GM12878 (cell line): Measurements from ENCODE around the gene BORCS8.

Source experiments
- CBFB ChIP-seq: IDR thresholded peaks from 2 replicates; pipeline ENCODE4 v1.6.1; 2016; ENCODE audit warnings: antibody characterized with exemption, low read depth
- CREM ChIP-seq: IDR thresholded peaks from 2 replicates; pipeline ENCODE4 v1.6.1; 2014; ENCODE audit warnings: antibody characterized with exemption, low read depth
- MYC ChIP-seq: IDR thresholded peaks from 2 replicates; pipeline ENCODE4 v1.6.1; 2011; ENCODE audit warnings: mild to moderate bottlenecking, low read length, moderate library complexity, inconsistent platforms; ENCODE audit not compliant: insufficient read depth, insufficient replicate concordance, insufficient read length, severe bottlenecking
- RBBP5 ChIP-seq: fragments of 200-600 bp; sonication (generic); conservative IDR thresholded peaks from 2 replicates; pipeline ENCODE4 v1.6.1; 2016
- SPI1 ChIP-seq: IDR thresholded peaks from 2 replicates; pipeline ENCODE4 v1.6.1; 2011; ENCODE audit warnings: low read depth, mild to moderate bottlenecking, low read length, moderate library complexity, borderline replicate concordance; ENCODE audit not compliant: insufficient read depth
- YY1 ChIP-seq: IDR thresholded peaks from 2 replicates; pipeline ENCODE4 v1.6.1; 2011; ENCODE audit warnings: low read depth, mild to moderate bottlenecking, low read length
- TF ChIP-seq, protein P1 (sequence below): IDR thresholded peaks from 2 replicates; pipeline ENCODE4 v1.6.1; 2012; ENCODE audit warnings: low read length, inconsistent platforms
- TF ChIP-seq, protein P2 (sequence below), 3 experiments: IDR thresholded peaks in 2 of 3; conservative IDR thresholded peaks in 1 of 3; 2 replicates each; pipeline ENCODE4 v1.5.1; 2011; ENCODE audit warnings: low read depth in 3 of 3, low read length in 3 of 3, mild to moderate bottlenecking in 3 of 3, control low read depth in 2 of 3, moderate library complexity in 2 of 3, inconsistent platforms in 1 of 3, mixed read lengths in 1 of 3; ENCODE audit not compliant: control insufficient read depth in 2 of 3, insufficient read depth in 1 of 3; ENCODE audit errors: extremely low read depth in 1 of 3
- TF ChIP-seq, protein P3 (sequence below): IDR thresholded peaks from 2 replicates; pipeline ENCODE4 v1.6.1; 2012; ENCODE audit warnings: low read depth, low read length, improper control_type of control experiment

DNA sequence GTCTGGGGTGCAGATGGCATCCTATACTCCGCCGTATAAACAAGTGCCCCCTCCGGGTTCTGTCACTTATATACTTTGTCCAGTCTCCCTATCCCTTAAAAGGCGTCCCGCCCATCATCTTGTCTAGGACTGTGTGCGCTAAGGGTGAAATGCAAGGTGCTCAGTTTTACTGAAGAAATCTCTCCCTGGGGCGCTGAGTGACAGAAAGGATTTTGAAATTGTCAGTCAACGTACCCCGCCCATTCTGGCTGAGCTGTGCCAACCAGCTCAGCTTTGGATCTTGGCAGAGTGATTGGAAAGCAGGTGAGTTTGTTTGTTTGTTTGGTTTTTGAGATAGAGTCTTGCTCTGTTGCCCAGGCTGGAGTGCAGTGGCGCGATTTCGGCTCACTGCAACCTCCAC lies 49.6 kb downstream of the BORCS8 start:
- TF ChIP-seq, protein P1, sequence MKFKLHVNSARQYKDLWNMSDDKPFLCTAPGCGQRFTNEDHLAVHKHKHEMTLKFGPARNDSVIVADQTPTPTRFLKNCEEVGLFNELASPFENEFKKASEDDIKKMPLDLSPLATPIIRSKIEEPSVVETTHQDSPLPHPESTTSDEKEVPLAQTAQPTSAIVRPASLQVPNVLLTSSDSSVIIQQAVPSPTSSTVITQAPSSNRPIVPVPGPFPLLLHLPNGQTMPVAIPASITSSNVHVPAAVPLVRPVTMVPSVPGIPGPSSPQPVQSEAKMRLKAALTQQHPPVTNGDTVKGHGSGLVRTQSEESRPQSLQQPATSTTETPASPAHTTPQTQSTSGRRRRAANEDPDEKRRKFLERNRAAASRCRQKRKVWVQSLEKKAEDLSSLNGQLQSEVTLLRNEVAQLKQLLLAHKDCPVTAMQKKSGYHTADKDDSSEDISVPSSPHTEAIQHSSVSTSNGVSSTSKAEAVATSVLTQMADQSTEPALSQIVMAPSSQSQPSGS: no peak
- TF ChIP-seq YY1 (no peak), MYC (no peak), CBFB (no peak), RBBP5 (no peak), SPI1 (no peak), CREM (no peak)
- TF ChIP-seq, protein P2, sequence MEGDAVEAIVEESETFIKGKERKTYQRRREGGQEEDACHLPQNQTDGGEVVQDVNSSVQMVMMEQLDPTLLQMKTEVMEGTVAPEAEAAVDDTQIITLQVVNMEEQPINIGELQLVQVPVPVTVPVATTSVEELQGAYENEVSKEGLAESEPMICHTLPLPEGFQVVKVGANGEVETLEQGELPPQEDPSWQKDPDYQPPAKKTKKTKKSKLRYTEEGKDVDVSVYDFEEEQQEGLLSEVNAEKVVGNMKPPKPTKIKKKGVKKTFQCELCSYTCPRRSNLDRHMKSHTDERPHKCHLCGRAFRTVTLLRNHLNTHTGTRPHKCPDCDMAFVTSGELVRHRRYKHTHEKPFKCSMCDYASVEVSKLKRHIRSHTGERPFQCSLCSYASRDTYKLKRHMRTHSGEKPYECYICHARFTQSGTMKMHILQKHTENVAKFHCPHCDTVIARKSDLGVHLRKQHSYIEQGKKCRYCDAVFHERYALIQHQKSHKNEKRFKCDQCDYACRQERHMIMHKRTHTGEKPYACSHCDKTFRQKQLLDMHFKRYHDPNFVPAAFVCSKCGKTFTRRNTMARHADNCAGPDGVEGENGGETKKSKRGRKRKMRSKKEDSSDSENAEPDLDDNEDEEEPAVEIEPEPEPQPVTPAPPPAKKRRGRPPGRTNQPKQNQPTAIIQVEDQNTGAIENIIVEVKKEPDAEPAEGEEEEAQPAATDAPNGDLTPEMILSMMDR (IDR thresholded peaks at IDR 0.05 in 2 of 3, conservative IDR thresholded peaks at IDR 0.05 in 1 of 3; ENCODE audit: control insufficient read depth in 2 of 3, extremely low read depth in 1 of 3, insufficient read depth in 1 of 3, low read depth in 3 of 3, low read length in 3 of 3): no peak
- TF ChIP-seq, protein P3, sequence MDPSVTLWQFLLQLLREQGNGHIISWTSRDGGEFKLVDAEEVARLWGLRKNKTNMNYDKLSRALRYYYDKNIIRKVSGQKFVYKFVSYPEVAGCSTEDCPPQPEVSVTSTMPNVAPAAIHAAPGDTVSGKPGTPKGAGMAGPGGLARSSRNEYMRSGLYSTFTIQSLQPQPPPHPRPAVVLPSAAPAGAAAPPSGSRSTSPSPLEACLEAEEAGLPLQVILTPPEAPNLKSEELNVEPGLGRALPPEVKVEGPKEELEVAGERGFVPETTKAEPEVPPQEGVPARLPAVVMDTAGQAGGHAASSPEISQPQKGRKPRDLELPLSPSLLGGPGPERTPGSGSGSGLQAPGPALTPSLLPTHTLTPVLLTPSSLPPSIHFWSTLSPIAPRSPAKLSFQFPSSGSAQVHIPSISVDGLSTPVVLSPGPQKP: no peak
